Subcutaneous adipose tissue (tissue), 4 donors: ENCODE measurements around the gene GRID1. TPM values are rescaled to one million over a fixed set of nuclear protein-coding genes. Genes with fewer than 3 reads are reported as not detected.

Source experiments
- total RNA-seq, 4 donors: library from RNA; depleted of rRNA; stranded (reverse); fragments of >200 nt; gene quantifications; one replicate each; pipeline ENCODE4 v1.1.0, GENCODE V29; 2016
- TF ChIP-seq, protein P1 (sequence below): fragments of 450-650 bp; IDR thresholded peaks from one replicate; pipeline ENCODE4 v1.5.1; 2016; ENCODE audit warnings: low read depth, mild to moderate bottlenecking, control low read depth, antibody characterized with exemption, moderate library complexity

GRID1 gene
- total RNA-seq, 4 donors from 2014 or later, result 0.49 to 2.0 (median 1.1) TPM

DNA sequence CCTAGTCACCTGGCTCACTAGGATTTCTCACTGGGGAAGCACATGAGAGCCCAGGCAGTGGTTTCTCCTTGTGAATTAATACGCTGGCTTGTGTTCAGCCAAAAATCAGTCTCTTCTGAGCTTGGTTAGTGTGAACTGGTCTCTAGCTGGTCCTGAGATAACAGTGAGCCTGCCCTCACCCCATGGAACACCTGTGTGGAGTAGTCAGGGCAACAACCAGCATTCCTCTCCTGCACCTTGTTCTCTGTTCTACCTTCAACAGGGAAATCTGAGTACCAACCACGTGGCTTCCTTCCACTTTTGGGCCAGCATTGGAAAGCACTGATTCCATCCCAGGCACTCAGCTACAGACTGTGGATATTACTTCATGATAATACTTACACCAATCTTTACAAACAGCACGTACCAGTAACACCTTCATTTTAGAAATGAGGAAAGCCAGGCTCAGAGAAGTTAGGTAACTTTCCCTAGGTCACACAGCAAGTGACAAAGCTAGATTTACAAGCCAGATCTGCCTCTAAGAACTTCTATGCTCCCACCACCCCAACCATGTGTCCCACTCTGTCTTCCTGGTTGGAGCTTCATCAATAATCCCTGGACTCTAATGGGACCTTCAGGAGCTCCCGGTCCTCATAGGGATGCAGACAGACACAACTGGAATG is 106.6 kb downstream of the GRID1 start:
- TF ChIP-seq, protein P1, sequence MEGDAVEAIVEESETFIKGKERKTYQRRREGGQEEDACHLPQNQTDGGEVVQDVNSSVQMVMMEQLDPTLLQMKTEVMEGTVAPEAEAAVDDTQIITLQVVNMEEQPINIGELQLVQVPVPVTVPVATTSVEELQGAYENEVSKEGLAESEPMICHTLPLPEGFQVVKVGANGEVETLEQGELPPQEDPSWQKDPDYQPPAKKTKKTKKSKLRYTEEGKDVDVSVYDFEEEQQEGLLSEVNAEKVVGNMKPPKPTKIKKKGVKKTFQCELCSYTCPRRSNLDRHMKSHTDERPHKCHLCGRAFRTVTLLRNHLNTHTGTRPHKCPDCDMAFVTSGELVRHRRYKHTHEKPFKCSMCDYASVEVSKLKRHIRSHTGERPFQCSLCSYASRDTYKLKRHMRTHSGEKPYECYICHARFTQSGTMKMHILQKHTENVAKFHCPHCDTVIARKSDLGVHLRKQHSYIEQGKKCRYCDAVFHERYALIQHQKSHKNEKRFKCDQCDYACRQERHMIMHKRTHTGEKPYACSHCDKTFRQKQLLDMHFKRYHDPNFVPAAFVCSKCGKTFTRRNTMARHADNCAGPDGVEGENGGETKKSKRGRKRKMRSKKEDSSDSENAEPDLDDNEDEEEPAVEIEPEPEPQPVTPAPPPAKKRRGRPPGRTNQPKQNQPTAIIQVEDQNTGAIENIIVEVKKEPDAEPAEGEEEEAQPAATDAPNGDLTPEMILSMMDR, result no peak

DNA sequence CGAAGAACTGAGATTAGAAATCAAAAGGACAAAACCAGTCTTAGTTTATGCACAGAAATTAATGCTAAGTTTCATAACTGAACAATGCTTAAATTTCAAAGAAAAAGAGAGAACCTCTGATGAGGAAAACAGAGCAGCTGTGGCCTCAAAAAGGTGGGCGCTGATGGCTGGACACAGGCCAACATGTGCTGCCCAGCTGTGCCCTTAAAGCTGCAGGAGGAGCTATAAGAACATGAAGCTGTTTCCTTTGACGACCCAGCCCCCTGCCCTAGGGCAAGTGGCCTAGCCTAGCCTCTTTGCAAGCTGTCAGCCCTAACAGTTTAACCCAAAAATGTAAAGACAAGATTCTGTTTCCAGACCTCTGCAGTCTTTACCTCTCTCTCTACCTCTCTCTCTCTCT is 107.7 kb downstream of the GRID1 start:
- TF ChIP-seq, protein P1, result no peak

DNA sequence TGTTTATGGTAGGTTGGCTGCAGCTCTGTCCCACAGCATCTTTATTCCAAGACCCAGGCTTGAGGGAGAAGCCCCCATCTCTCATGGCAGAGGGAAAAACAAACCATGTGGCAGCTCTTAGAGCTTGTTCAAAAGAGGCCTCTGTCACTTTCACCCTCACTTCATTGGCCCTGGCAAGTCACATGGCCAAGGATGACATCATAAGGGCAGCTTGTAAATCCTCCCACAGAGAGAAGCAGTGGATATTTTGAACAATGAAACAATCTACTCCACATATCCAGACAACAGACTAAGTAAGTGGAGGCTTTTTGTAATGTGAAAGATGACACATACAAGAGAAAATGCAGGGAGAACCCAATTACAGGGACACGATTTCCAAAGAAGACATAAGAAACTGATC is 108.1 kb downstream of the GRID1 start:
- TF ChIP-seq, protein P1, result no peak

DNA sequence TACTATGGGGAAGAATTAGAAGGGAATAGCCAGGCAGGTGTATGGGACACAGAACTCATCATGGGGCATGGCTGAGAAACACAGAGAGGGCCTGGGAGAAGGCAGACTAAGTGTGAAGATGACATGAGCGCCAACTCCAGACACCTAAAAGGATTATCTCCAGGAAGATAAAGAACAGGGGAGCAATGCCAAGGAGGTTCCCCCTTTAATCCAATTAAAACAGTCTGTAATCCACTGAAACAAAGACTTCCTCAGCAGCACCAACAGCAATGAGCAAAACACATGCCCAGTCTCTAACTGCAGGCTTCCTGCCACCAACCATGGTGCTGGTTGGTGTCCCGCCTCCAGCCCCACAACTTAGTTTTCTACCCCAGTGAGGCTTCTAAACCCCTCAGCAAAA is 108.9 kb downstream of the GRID1 start:
- TF ChIP-seq, protein P1, result no peak

DNA sequence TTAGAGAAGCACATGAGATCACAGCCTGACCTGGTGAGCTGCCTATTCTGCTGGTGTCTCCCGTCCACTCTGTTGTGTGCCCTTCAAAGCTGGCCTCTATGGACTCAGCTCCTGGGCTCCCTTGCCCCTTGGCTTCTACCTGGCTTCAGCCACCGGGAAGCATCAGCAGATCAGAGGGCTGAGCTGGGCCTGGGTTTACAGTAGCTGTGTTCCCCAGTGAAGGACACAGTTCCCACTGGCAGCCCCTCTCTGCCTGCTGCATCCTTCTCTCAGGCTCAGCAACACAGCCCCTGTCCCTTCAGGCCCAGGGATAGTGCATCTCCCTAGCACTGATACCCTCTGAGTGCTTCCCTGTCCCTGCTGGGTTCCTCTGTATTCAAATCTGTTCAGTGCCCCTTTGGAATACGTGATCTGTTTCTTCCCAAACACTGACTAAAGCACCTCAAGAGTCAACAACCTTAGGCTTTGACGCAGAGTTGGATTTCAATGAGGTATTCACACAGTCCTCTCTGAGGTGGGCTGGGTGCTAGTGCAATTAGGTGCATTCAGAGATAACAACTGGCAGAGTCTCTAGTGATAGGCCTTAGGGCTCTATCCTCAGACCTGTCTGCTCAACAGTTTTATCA is 109.8 kb downstream of the GRID1 start:
- TF ChIP-seq, protein P1, result no peak

- TF ChIP-seq, protein P1, result no peak
Measured at GRCh38 chr10:86255405-86256251, 111.0 kb downstream of the GRID1 start.
